Measurements from ENCODE around the gene HLA-DQA1.

GRCh38 chr6:32665661-32666060 is 28.5 kb downstream of the HLA-DQA1 start:
- TF ChIP-seq LEF1 (IDR thresholded peaks at IDR 0.05; ENCODE audit: borderline replicate concordance) (no peak), SP1 (IDR thresholded peaks at IDR 0.05) (no peak), FOXM1 (IDR thresholded peaks at IDR 0.05; ENCODE audit: borderline replicate concordance) (no peak), HDGF (IDR thresholded peaks at IDR 0.05; ENCODE audit: borderline replicate concordance) (no peak), TARDBP (IDR thresholded peaks at IDR 0.05) (no peak), FOXK2 (IDR thresholded peaks at IDR 0.05) (no peak), ZNF384 (IDR thresholded peaks at IDR 0.05) (no peak), BHLHE40 (IDR thresholded peaks at IDR 0.05; ENCODE audit: borderline replicate concordance) (no peak), SUZ12 (IDR thresholded peaks at IDR 0.05) (no peak), ELF4 (IDR thresholded peaks at IDR 0.05) (no peak)

Measured in HEK293T (cell line).